ENCODE measurements around the gene DOK7. TPM values are rescaled to one million over a fixed set of nuclear protein-coding genes. Genes with fewer than 3 reads are reported as not detected.
"Not testable (repeated sequence)": the region's sequence is repeated elsewhere in the genome, so short reads cannot be mapped to it uniquely, and the experiment has no call there.

Gene DOK7
- total RNA-seq, 1 donor from 2014 or later = not detected

GRCh38 chr4:3530663-3531254 is 67.7 kb downstream of the DOK7 start:
- no peak for DNase-seq (ENCODE audit: low spot score)

GRCh38 chr4:3531318-3531878 is 68.3 kb downstream of the DOK7 start:
- no peak for DNase-seq (ENCODE audit: low spot score)

- DNase-seq (ENCODE audit: low spot score) = peak; percentile 97
Observed at GRCh38 chr4:3531879-3532750, 69.0 kb downstream of the DOK7 start, which contains the start of gene LRPAP1. LRPAP1 (minus strand) TSS chr4:3532422; CDS start chr4:3532412, 10 bp downstream.

- DNase-seq (ENCODE audit: low spot score) = no peak
Observed at GRCh38 chr4:3532751-3533422, 69.8 kb downstream of the DOK7 start.

- DNase-seq (ENCODE audit: low spot score) = no peak
Observed at GRCh38 chr4:3533423-3533820, 70.3 kb downstream of the DOK7 start.

GRCh38 chr4:3535812-3536211 is 72.7 kb downstream of the DOK7 start:
- not testable (repeated sequence) for DNase-seq (ENCODE audit: low spot score)

DNA sequence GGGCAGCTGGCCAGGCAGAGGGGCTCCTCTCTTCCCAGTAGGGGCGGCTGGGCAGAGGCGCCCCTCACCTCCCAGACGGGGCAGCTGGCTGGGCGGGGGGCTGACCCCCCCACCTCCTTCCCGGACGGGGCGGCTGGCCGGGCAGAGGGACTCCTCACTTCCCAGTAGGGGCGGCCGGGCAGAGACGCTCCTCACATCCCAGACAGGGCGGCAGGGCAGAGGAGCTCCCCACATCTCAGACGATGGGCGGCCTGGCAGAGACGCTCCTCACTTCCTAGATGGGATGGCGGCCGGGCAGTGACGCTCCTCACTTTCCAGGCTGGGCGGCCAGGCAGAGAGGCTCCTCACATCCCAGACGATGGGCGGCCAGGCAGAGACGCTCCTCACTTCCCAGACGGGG is 75.8 kb downstream of the DOK7 start:
- DNase-seq (ENCODE audit: low spot score) = not testable (repeated sequence)

DNA sequence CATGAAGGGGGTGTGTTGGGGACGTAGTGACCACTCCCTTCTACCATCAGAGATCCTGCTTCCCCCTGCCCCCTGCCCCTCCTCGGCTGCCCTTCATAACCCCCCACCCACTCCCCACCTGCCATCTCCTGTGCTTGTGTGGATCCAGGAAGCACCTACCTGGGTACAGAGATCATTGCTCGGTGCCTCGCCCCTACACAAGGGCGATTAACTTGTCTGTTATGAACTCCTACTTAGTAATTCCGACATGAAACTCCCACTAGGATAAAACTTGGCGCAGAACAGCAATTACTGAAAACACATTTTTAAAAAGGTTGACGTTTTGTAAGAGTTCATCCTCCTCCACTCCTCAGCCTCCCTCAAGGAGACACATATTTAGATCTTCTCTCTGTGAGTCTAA is 80.3 kb downstream of the DOK7 start:
- DNase-seq (ENCODE audit: low spot score) = not testable (repeated sequence)

Other genes with a start within 250 kb of the DOK7 start
- 0.80 TPM for gene MSANTD1, start 214.1 kb upstream of the DOK7 start, total RNA-seq
- gene RGS12, start 170.3 kb upstream of the DOK7 start, total RNA-seq = 26.3 TPM
- gene HGFAC, start 21.3 kb upstream of the DOK7 start, total RNA-seq = not detected
- gene LRPAP1, start 69.1 kb downstream of the DOK7 start, total RNA-seq = 116 TPM

Measured in mesenteric fat pad (tissue), 1 donor.